Activated CD8-positive, alpha-beta memory T cell treated with anti-CD3 and anti-CD28 coated beads for 24 hours (primary cell): ENCODE measurements around the gene HLCS.

ENCODE experiments used
- DNase-seq: peaks from one replicate; pipeline ENCODE4 v3.0.0-alpha.2; 2020

HLCS gene

DNA sequence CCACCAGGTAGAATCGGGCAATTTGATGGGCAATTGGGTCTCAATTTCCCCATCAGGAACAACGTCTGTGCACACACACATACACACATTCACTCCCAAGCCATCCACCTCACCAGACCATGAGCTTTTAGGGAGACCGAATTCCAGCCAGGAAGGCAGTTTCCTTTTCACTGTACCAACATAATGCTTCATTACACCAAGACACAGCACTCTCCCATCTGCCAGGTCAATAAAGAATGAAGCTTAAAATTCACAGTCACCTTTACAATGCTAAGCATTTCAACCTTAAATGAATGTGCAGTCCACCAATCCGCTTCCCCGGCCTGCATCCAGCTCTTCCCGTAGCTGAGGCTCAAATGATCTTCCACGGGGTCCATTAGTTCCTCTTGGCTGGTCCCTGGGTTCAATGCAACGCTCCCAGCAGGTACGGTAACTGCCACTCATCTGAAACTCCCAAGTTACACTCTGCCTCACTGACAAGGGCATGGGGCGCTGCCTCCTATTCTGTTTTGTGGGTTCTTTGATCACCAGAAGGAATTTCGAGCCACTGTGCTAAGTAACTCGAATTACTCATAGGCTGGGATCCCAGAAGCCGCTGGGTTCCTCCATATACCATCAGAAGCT is 162.5 kb downstream of the HLCS start:
- peak; percentile 13 for DNase-seq

DNA sequence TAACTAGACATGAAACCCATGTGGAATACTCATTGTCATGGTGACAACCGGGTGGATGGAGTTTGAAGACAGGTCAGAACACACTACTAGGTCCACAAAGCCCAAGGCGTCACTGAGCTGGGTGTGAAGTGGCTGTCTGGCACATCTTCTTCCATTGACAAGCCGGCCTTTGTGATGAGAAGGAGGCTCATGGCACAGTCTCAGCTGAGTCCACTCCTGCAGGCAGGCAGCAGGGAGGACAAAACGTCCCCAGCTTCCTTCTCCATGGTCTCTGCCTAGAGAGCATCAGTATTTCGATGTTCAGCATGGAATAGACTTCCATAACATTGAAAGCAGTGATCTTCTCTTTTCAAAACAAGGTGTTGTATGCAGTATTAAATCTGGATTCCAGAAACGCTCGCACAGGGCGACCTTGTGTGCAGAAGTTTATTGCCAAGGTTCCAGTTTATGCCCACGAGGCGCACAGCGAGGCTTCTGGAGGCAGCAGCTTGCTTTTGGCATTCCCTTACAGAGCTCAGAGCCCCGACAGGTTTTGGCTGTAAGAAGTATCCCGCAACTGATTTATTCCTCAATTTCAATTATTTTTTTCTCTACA is 163.3 kb downstream of the HLCS start:
- no peak for DNase-seq

DNA sequence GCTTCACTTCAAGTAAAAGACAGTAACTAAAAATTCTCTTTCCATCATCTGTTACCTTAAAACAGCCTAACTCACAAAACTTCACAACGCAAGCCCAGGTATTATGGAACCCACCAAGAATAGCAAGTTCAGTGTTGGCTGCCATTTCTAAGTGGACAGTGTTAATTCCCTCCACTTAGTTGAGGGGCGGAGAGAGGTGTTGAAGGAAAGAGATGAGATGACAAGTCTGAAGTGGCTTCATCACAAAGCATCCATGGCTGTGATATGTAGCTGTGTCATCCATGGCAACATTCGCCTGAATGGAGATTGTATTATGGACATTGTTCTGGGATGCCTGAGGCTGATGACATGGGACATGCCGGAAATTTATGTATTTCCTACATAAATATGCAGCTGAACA is 165.7 kb downstream of the HLCS start:
- DNase-seq = no peak

DNA sequence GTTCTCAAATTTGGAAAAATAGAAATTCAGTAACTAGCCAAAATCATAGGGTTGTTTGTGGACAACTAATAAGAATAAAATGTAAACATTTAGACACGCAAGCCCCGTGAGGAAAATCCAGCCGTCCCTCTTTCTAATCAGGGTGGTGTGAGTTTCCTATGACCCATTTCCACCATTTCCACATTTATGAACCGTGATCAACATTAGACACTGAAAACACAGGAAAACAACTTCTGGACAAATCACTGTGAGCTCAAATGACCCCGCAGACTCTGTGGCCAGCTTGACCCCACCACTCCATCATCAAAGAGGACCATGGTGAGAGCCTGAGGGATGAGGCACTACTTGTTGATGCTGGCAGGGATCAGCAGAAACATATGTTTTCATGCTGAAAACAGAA is 166.6 kb downstream of the HLCS start:
- no peak for DNase-seq

DNA sequence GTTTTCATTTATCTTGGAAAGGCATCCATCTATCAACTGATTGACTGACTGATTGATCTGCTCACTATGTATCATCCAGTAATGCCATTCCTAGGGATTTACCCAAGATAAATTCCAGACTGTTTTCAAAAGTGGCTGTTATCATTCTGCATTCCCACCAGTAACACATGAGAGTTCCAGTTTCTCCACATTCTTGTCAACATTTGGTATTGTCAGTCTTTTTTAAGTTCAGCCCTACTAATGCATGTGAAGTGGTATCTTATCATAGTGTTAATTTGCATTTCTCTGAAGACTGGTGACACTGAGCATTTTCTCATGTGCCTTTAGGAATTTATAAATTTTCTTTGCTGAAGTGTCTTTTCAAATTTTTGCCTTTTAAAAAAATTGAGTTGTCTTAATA is 168.0 kb downstream of the HLCS start:
- no peak for DNase-seq

DNA sequence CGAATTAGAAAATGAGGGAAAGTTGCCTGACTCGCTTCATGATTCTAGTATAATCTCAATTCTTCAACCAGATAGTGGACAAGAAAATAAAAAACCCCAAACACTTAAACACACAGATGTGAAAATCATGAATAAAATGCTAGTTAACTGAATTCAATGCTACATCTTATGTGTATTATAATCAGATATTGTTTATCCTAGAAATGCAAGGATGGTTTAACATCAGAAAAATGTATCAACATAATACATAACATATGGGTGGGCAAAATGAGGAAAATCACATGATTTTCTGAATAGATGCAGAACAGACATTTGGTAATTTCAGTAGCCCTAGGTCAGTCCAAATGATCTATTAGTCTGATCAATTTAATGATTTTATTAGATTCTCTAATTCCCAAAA is 170.4 kb downstream of the HLCS start:
- no peak for DNase-seq

DNA sequence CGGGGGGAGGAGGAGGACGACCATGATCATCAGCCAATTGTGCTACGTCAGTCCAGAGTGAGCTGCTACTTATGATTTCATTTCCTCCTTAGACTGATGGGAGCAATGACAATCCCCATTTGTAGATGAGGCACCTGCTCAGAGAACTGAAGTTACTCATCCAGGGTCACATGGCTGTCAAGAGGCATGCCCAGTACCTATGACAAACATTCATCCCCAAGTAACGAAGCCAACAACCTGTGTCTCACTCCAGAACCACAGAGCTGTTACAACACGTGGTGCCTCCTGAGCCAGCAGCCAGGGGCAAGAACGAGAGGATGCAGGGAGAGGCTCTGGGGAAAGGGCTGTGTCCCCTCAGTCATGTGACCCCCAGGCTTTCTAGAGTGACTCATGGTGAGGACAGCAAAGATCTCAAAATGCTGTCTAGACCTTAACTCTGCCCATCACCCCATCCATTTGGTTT is 173.9 kb downstream of the HLCS start:
- no peak for DNase-seq

DNA sequence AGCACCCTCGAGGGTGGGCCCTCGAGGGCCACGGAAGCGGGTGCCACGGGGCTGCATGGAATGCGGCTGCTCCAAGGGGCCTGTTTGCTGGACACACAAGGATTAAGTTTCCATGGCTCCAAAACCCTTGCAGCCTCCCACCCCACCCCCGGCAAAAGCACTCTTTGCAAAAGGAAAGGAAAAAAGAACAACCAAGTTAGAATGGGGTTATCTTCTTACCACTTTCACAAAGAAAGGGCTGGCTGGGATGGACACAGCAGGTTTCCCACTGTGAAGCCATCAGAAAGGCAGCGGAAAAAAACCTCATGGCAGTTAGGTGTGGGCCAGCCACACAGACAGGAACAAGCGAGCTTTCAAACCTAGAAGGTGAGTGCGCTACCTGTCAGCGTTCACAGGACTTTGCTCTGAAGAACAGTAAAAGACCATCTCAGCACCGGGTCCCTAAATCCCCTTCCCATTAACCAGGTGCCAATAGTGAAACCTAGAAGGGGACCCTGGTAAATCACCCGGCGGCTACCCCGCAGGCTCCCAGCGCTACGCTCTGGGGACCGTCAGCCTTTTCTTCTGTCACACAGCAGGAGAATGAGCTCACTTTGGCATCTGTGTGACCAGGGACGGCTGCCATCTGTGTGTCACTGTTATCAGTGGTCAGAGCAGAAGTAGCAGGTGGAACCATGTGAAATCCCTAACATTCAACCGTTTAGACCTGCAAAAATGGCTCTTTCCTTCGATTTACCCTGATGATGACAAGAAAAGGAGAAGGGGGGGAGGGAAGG is 174.6 kb downstream of the HLCS start:
- DNase-seq = no peak

DNA sequence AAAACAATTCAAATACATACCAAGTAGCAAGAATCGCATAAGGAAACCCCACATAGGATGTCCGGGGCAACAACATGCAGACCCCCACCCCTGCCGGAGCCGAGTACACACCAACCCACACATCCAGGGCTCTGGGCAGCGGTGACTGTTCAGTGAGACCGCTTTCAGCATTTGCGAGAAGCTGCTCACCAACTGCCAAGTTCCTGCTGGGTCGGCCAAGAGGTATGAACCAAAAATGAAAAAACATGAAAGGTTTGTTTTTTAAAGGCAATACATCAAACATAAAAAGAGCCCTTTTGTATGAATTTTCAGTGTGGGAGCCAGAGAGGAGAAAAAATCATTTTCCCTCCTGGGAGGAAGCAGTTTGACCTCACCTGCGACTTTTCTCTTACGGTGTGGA is 175.3 kb downstream of the HLCS start:
- DNase-seq = no peak

DNA sequence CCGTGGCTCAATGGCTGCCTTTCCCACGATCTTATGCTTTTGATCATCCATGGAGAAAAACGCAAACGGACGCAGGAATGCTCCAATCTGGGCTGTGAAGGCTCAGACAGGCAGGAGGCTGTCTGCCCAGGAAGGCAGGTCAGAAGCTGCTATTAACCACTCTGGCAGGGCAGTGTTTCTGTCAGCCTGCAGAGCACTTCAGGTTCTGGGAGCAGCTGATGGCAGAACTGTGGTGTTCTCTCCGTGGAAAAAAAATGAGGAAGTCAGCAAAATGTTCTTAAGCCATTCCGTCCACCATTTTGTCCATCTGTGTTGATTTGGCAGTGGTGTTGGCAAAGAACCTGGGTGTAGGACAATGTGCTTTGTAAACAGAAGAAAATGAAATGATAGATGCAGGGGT is 175.9 kb downstream of the HLCS start:
- DNase-seq = no peak

DNA sequence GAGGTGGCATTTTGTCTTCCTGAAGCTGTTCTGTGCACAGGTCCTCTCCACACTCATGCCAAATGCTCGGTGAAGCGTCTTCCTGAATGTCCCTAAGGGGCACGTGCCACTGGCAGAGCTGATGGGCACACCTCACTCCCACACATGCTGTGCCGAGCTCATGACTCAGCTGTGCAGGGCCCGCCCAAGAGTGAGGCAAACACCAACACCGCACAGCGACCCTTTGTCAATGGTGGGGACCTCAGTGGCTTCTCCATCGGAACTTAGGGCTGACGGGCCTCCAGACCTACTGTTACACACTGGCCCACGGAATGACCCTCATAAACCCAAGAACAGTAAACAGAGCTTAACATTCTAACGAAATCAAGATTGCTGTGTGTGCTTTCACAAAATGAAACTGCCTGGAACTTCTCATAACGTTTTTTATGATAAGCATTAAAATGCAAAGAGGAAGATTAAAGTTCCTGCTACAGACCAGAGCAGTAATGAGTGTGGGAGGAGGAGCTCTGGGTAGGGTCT is 178.3 kb downstream of the HLCS start:
- DNase-seq = no peak

DNA sequence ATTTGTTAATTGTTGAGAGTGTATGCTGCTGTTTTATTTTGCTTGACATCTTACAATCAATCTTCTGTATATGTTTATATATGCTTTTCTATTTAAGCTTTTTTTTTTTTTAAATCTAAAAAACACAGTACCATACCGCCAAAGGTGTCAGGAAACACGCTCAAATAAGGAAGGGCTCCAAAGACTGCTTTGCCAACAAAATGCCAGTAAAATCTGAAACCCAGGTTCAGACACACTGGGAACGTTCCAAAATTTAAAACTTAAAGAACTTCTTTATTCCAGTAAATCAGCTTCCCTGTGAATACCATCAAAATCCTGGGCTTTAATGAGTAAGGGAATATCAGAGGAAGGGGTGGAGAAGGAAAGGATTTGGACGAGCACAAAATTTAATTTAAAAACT is 180.3 kb downstream of the HLCS start:
- DNase-seq = no peak

DNA sequence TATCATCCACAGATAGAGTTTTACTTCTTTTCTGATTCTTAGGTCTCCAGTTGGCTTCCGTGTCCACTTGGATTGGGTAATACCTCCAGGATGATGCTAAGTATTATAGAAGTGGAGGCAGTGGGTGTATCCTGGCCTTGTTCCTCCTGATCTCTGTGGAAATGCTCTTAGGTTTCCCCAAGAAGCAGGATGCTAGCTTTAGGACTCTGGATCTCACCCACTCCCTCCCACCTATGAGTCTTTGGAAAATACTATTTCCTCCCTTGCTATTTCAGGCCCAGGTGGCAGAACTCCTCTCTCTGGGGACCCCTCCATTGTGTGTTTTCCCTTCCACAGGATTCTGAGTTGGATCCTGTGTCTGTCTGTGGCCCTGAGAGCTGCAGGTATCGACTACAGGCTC is 180.9 kb downstream of the HLCS start:
- DNase-seq = no peak

DNA sequence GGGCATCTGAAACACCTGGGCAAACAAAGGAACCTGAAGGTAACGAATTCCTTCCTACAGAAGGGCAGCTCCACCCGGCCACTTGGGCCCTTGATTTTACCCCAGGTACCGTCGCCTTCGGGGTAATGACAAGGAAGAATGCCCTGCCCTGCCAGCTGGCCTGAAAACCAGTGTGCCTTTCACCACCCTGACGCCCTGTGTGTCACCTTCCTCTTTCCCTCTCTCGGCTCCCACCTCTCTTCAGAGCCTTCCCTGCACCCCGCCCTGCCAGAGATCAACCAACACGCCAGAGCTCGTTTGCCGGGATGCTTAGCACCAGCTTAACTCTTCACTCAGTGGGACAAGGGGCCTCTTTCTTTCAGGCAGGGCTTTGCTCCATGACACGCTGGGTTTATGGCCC is 181.5 kb downstream of the HLCS start:
- no peak for DNase-seq

DNA sequence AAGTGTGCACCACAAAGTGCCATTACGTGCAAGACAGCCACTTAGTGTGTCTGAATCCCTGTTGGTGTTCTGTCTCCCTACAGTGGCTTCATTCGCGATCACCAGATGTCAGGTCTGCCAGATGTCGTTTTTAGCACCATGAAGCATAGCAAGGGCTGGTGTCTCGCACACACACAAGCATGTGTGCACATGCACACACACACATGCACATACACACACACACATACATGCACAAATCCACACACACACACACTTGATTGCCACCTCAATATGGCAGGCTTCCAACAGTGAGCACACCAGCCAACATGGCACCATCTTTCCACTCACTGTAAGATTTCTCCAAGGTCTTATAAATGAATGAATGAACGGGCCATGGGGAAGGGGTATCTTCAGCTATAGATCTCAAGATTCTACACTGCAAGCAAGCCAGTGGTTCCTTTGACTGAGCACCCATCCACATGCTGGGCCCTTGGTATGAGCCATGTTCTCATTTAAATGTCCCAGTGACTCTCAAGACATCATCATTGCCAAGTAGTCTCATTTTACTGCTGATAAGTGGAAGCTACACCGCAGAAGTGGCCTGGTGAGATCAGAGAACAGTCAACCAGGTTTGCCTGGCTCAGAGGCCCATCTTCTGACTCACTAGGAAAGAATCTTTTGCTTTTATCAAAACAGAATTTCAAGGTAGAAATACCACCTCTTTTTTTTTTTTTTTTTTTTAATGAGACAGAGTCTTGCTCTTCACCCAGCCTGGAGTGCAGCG is 182.7 kb downstream of the HLCS start:
- DNase-seq = no peak

DNA sequence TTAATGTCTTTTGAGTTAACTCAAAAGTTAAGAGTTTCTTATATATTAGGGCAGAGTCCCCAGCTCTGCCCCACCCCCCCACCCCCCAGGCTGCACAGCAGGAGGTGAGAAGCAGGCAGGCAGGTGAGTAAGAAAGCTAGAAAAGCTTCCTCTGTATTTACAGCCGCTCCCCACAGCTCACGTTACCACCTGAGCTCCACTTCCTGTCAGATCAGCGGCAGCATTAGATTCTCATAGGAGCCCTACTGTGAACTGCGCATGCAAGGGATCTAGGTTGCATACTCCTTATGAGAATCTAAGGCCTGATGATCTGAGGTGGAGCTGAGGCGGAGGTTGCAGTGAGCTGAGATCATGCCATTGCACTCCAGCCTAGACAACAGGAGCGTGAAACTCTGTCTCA is 185.6 kb downstream of the HLCS start:
- no peak for DNase-seq

DNA sequence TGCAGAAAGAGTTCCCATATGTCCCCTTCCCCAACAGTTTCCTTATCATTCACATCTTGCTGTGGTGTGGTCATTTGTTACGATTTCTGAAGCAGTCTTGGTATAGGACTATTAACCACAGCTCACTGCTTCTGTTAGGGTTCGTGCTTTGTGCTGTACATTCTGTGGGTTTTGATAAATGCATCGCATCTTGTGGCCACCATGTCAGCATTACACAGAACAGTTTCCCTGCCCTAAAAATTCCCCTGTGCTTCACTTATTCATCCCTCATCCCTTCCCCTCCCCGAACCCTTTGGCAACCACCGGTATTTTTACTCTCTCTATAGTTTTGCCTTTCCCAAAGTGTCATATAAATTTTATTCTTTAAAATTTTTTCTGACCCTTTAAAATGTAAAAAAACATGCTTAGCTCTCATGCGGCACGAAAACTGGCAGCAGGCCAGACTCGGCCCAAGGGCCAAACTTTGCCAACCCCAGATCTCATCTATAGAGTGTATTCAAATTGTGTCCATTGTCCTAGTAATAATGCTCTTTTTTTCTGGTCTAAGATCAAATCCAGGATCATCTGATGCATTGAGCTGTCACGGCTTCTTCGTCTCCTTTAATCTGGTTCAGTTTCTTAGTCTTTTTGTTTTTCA is 189.4 kb downstream of the HLCS start:
- DNase-seq = no peak

DNA sequence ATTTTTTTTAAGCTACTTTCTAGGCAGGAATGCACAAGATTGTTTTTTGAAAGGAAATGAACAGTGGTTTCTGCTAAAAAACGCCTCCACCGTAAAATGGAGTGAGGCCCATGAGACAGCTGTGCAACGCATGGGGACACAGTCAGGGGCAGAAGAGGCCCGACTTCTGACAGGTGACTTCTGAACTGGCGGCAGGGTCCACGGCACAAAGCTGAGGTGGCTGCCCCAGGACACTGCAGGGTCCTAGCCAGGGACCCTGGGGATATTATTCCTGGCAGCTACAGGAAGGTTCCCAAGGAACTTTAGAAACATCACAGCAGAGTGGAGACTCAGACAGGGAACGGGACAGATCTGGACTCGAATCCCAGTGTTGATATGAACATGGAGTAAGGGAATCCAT is 192.5 kb downstream of the HLCS start:
- no peak for DNase-seq

DNA sequence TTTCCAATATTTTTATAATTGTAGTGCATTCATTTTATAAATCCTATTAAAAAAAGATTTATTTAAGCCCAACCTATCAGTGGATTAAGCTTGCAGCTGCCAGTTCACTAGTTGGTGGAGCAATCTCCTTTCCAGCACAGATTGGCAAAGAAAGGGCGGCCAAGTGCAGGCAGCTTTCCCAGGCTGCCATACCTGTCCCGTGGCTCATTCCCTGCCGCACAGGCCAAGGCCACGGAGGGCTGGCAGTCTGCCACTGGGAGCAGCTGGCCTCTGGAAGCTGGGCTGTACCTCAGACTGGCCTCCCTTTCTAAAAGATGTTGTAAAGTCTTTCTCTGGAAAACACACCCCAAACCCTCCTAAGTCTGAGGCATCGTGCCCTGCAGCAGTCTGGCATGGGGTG is 193.4 kb downstream of the HLCS start:
- DNase-seq = no peak

DNA sequence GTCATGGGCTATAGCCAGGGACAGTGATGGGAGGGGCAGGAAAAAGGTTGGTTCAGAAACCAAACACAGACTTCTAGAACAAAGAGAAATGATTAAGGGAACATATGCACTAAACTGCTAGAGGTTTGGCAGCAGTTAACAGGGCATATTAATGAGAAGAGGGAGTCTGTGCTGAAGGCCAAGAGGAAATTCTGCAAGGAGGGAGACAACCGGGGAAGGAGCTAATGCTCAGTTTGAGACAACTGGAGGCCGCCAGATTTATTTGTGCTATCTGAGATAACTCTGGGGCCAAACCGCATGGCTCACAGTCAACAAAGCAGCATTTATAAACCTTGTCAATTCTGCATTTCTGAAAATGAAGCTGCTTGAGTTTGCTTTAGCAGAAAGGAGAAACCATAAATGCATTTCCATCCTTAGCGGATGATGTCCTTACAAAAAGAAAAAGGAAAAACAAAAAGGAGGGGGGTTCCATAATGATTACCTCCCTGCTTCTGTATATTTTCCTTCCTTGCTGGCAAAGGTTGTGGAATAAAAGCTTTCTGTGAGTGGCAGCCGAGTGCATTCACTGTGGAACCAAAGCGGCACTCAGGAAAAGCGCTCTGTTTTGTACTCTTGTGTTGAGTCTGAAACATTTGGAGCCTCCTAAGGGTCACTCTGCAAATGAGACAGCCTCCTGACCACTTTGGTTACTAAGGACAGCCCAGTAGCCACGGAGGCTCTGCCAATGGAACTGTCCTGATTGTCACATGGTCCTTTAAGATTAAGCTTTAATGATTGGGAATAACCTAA is 197.2 kb downstream of the HLCS start:
- no peak for DNase-seq

DNA sequence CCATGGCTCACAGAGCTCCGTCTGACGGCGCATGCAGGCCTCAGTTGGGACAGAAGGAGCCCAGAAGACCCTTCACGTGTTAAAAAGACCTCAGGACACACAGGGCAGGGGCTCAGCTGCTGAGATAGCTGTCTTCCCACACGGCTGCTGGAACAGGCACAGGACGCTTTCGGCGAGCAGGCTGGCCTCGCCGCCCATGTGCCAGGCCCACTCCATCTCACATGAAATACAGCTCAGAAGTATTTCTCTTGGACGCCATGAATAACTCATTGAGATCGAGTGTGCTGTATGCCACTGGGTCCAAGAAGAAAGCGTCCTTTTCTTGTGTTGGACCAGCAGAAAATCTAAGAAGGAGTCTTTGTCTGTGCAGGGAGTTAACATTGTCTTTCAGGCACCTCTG is 198.0 kb downstream of the HLCS start:
- DNase-seq = no peak

DNA sequence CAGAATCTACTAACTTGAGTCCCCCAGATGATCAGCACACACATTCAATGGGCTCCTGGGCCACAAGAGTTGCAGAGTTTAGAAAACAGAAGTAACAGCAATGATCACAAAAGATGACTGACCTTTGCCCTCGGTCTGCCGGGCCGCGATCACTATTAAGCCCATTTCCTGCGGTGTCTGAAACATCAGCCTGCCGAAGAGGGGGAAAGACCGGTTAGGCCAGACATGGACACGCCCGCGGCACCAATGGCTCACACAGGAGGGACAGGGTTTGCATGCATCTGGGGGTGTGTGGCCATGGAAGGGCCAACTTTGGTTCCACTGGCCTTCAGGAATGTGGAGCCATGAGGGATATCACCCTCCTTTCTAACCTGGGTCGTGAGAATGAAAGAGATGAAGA is 199.4 kb downstream of the HLCS start:
- DNase-seq = no peak
